ENCODE data around the gene YRDC. TPM values are rescaled to one million over a fixed set of nuclear protein-coding genes. Genes with fewer than 3 reads are reported as not detected.

Gene YRDC
- total and polyA plus RNA-seq, 2 experiments from 2014 or later, result 18.4 to 46.0 TPM

- TF ChIP-seq ZNF462 (CRISPR knock-in tag; IDR thresholded peaks at IDR 0.05) (no peak), REST (IDR thresholded peaks at IDR 0.05; ENCODE audit: unreplicated experiment) (no peak), POLR2AphosphoS5 (IDR thresholded peaks at IDR 0.05; ENCODE audit: low read depth) (no peak), ZNF114 (CRISPR knock-in tag; IDR thresholded peaks at IDR 0.05) (no peak), EZH2 (IDR thresholded peaks at IDR 0.05; ENCODE audit: low read depth, unreplicated experiment) (no peak), NANOG (IDR thresholded peaks at IDR 0.05; ENCODE audit: borderline replicate concordance) (no peak), CTCF (conservative IDR thresholded peaks at IDR 0.05; ENCODE audit: low read depth in 2 of 2) (no peak)
These were observed 44.1 kb downstream of the YRDC start (continued) for GRCh38 chr1:37763791-37764413.
